GM23338 (cell line): ENCODE measurements around the gene SGSM1. TPM values are rescaled to one million over a fixed set of nuclear protein-coding genes. Genes with fewer than 3 reads are reported as not detected.
A peak's percentile ranks its signal among the peaks of the same experiment; 100 is the strongest.

Source experiments
- ATAC-seq: fragments of 200-7000 bp; cut with Tn5 transposase; 3 replicates; pipeline ENCODE4 v1.9.1; 2020
- DNase-seq: peaks from one replicate; pipeline ENCODE4 v3.0.0-alpha.2; 2015; ENCODE audit warnings: low spot score
- H2AFZ ChIP-seq: fragments of 200-600 bp; sonication (generic); 2 replicates; pipeline ENCODE4 v1.8.0; 2016; ENCODE audit warnings: antibody characterized with exemption, mild to moderate bottlenecking, moderate library complexity
- H3F3A ChIP-seq: fragments of 200-600 bp; sonication (generic); replicated peaks from 2 replicates; pipeline ENCODE4 v1.8.0; 2017; ENCODE audit warnings: antibody characterized with exemption, mixed run types, low read depth
- H3K27ac ChIP-seq: fragments of 200-600 bp; sonication (generic); 2 replicates; pipeline ENCODE4 v1.6.1; 2016; ENCODE audit warnings: low read depth
- H3K27me3 ChIP-seq: fragments of 200-600 bp; sonication (generic); 2 replicates; pipeline ENCODE4 v1.8.0; 2016; ENCODE audit warnings: mild to moderate bottlenecking, mixed run types, moderate library complexity; ENCODE audit not compliant: insufficient read depth
- H3K36me3 ChIP-seq: fragments of 200-600 bp; sonication (generic); 2 replicates; pipeline ENCODE4 v1.8.0; 2016; ENCODE audit warnings: mild to moderate bottlenecking; ENCODE audit not compliant: insufficient read depth
- H3K4me1 ChIP-seq: fragments of 200-600 bp; sonication (generic); 2 replicates; pipeline ENCODE4 v1.8.0; 2016; ENCODE audit warnings: mild to moderate bottlenecking, moderate library complexity; ENCODE audit not compliant: insufficient read depth
- H3K4me2 ChIP-seq: fragments of 200-600 bp; sonication (generic); 2 replicates; pipeline ENCODE4 v1.7.1; 2017; ENCODE audit warnings: mixed run types
- H3K4me3 ChIP-seq: fragments of 200-600 bp; sonication (generic); 2 replicates; pipeline ENCODE4 v1.6.1; 2016; ENCODE audit warnings: mixed run types
- H3K79me2 ChIP-seq: fragments of 200-600 bp; sonication (generic); replicated peaks from 2 replicates; pipeline ENCODE4 v1.8.0; 2017; ENCODE audit warnings: mild to moderate bottlenecking; ENCODE audit not compliant: insufficient read depth
- H3K9me2 ChIP-seq: fragments of 200-600 bp; sonication (generic); 2 replicates; pipeline ENCODE4 v1.8.0; 2017; ENCODE audit not compliant: insufficient read depth
- H4K20me1 ChIP-seq: fragments of 200-600 bp; sonication (generic); replicated peaks from 2 replicates; pipeline ENCODE4 v1.8.0; 2017; ENCODE audit warnings: mild to moderate bottlenecking; ENCODE audit not compliant: insufficient read depth
- H3K27ac Mint-ChIP-seq: 2 replicates; pipeline ENCODE4 v1.8.0; 2020; ENCODE audit warnings: inconsistent platforms, mild to moderate bottlenecking, moderate library complexity, mixed read lengths
- H3K27me3 Mint-ChIP-seq: 3 replicates; pipeline ENCODE4 v1.8.0; 2022; ENCODE audit warnings: low read depth, mild to moderate bottlenecking, moderate library complexity, mixed read lengths, inconsistent platforms; ENCODE audit not compliant: insufficient read depth, poor library complexity
- H3K36me3 Mint-ChIP-seq: 3 replicates; pipeline ENCODE4 v1.8.0; 2021; ENCODE audit warnings: low read depth, mild to moderate bottlenecking, inconsistent platforms, moderate library complexity, mixed read lengths
- H3K4me1 Mint-ChIP-seq: 3 replicates; pipeline ENCODE4 v1.8.0; 2020; ENCODE audit warnings: mild to moderate bottlenecking, inconsistent platforms, mixed read lengths
- H3K4me3 Mint-ChIP-seq: 3 replicates; pipeline ENCODE4 v1.8.0; 2021; ENCODE audit warnings: moderate library complexity, mild to moderate bottlenecking, inconsistent platforms, mixed read lengths
- H3K9me3 Mint-ChIP-seq: 3 replicates; pipeline ENCODE4 v1.8.0; 2020; ENCODE audit warnings: moderate library complexity, mild to moderate bottlenecking, inconsistent platforms, mixed read lengths
- CREB1 ChIP-seq: fragments of 250-450 bp; sonication (Bioruptor Pico); IDR thresholded peaks from 2 replicates; pipeline ENCODE4 v1.5.0; 2020; ENCODE audit warnings: low read depth, mild to moderate bottlenecking, moderate library complexity
- CTCF ChIP-seq, 2 experiments: fragments of 200-600 bp in 1 of 2; sonication (generic) in 1 of 2; conservative IDR thresholded peaks; 2 replicates each; pipeline versions ENCODE4 v1.5.1 to v1.6.1; 2016 to 2017; ENCODE audit warnings: antibody characterized with exemption in 2 of 2, low read depth in 2 of 2, mild to moderate bottlenecking in 2 of 2, moderate library complexity in 1 of 2
- ETS1 ChIP-seq: IDR thresholded peaks from 2 replicates; pipeline ENCODE4 v1.6.1; 2016; ENCODE audit warnings: antibody characterized with exemption
- EZH2 ChIP-seq: fragments of 200-600 bp; sonication (generic); IDR thresholded peaks from one replicate; pipeline ENCODE4 v1.8.0; 2017; ENCODE audit warnings: antibody characterized with exemption, mild to moderate bottlenecking, low read depth; ENCODE audit not compliant: unreplicated experiment
- EZH2phosphoT487 ChIP-seq: fragments of 200-600 bp; sonication (generic); IDR thresholded peaks from one replicate; pipeline ENCODE4 v1.8.1; 2018; ENCODE audit warnings: antibody characterized with exemption; ENCODE audit not compliant: unreplicated experiment
- JUNB ChIP-seq: IDR thresholded peaks from one replicate; pipeline ENCODE4 v1.6.1; 2016; ENCODE audit warnings: antibody characterized with exemption; ENCODE audit not compliant: unreplicated experiment
- NANOG ChIP-seq: IDR thresholded peaks from 2 replicates; pipeline ENCODE4 v1.6.1; 2016; ENCODE audit warnings: antibody characterized with exemption, borderline replicate concordance
- STAT1 ChIP-seq: IDR thresholded peaks from one replicate; pipeline ENCODE4 v1.6.1; 2016; ENCODE audit warnings: antibody characterized with exemption; ENCODE audit not compliant: unreplicated experiment
- ZNF114 ChIP-seq: fragments of 250-450 bp; sonication (Bioruptor Pico); IDR thresholded peaks from 2 replicates; pipeline ENCODE4 v1.5.0; 2020; ENCODE audit warnings: mild to moderate bottlenecking, moderate library complexity
- ZNF331 ChIP-seq: fragments of 250-450 bp; sonication (Bioruptor Pico); IDR thresholded peaks from 2 replicates; pipeline ENCODE4 v1.5.0; 2020; ENCODE audit warnings: low read depth, mild to moderate bottlenecking, moderate library complexity
- polyA plus RNA-seq: library from polyadenylated mRNA; unstranded; fragments of >200 nt; fragmentation: Nextera tagmentation; extraction: Ambion mirVana; gene quantifications from 2 replicates; pipeline ENCODE4 v1.2.1, GENCODE V29; 2016
- total RNA-seq: library from RNA; depleted of rRNA; stranded (reverse); fragments of >200 nt; shearing (Covaris generic); gene quantifications from 2 replicates; pipeline ENCODE4 v1.2.3, GENCODE V29; 2014
- TF ChIP-seq, protein P1 (sequence below): IDR thresholded peaks from one replicate; pipeline ENCODE4 v1.6.1; 2018; ENCODE audit warnings: antibody characterized with exemption; ENCODE audit not compliant: unreplicated experiment

Gene SGSM1
- total and polyA plus RNA-seq, 2 experiments from 2014 or later: 4.7 to 5.4 TPM

GRCh38 chr22:24841261-24841660 lies 35.2 kb downstream of the SGSM1 start (continued):
- TF ChIP-seq CTCF (conservative IDR thresholded peaks at IDR 0.05; ENCODE audit: low read depth in 2 of 2): no peak
- no peak for TF ChIP-seq EZH2

- H3K9me3 Mint-ChIP-seq: no peaks in the 10 kb centered on the region
- DNase-seq (peak; percentile 26), ATAC-seq (peak; percentile 37; the same call in 2 of the 3 replicates)
- Histone ChIP-seq H2AFZ (no peak overlapping the region), H3K4me1 (no peaks in the 10 kb centered on the region), H3K4me3 (no peak overlapping the region), H3K36me3 (no peaks in the 10 kb centered on the region), H3K27ac (no peak overlapping the region), H3K4me2 (no peak overlapping the region), H3K27me3 (no peaks in the 10 kb centered on the region), H3K79me2 (no peaks in the 10 kb centered on the region), H3F3A (0 out of 2 replicates have a peak, but pooled peaks cover 2% of the 10 kb centered on the region), H3K9me2 (no peaks in the 10 kb centered on the region), H4K20me1 (no peaks in the 10 kb centered on the region)
- H3K27me3 Mint-ChIP-seq: no peaks in the 10 kb centered on the region
- H3K27ac Mint-ChIP-seq: no peak overlapping the region
- H3K4me3 Mint-ChIP-seq: no peak overlapping the region
- no peak for TF ChIP-seq EZH2
- TF ChIP-seq JUNB: no peak
- TF ChIP-seq, protein P1, sequence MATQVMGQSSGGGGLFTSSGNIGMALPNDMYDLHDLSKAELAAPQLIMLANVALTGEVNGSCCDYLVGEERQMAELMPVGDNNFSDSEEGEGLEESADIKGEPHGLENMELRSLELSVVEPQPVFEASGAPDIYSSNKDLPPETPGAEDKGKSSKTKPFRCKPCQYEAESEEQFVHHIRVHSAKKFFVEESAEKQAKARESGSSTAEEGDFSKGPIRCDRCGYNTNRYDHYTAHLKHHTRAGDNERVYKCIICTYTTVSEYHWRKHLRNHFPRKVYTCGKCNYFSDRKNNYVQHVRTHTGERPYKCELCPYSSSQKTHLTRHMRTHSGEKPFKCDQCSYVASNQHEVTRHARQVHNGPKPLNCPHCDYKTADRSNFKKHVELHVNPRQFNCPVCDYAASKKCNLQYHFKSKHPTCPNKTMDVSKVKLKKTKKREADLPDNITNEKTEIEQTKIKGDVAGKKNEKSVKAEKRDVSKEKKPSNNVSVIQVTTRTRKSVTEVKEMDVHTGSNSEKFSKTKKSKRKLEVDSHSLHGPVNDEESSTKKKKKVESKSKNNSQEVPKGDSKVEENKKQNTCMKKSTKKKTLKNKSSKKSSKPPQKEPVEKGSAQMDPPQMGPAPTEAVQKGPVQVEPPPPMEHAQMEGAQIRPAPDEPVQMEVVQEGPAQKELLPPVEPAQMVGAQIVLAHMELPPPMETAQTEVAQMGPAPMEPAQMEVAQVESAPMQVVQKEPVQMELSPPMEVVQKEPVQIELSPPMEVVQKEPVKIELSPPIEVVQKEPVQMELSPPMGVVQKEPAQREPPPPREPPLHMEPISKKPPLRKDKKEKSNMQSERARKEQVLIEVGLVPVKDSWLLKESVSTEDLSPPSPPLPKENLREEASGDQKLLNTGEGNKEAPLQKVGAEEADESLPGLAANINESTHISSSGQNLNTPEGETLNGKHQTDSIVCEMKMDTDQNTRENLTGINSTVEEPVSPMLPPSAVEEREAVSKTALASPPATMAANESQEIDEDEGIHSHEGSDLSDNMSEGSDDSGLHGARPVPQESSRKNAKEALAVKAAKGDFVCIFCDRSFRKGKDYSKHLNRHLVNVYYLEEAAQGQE: peak; percentile 63
- H3K4me1 Mint-ChIP-seq: no peaks in the 10 kb centered on the region
- H3K36me3 Mint-ChIP-seq: no peaks in the 10 kb centered on the region
Measured at GRCh38 chr22:24843048-24843447, 37.0 kb downstream of the SGSM1 start.

GRCh38 chr22:24845041-24845898 lies 39.3 kb downstream of the SGSM1 start:
- Histone ChIP-seq H2AFZ (no peak overlapping the region), H4K20me1 (no peaks in the 10 kb centered on the region), H3K79me2 (no peaks in the 10 kb centered on the region), H3K9me2 (no peaks in the 10 kb centered on the region), H3K36me3 (no peaks in the 10 kb centered on the region), H3K27me3 (no peaks in the 10 kb centered on the region), H3K4me1 (no peaks in the 10 kb centered on the region), H3K27ac (no peak overlapping the region), H3F3A (no peaks in the 10 kb centered on the region), H3K4me3 (no peak overlapping the region), H3K4me2 (no peak overlapping the region)
- no peak for DNase-seq
- Mint-ChIP-seq H3K27me3 (no peaks in the 10 kb centered on the region), H3K4me1 (peaks cover 2% of the 10 kb centered on the region; the same call in 1 of the 3 replicates), H3K9me3 (no peaks in the 10 kb centered on the region), H3K4me3 (no peak overlapping the region), H3K36me3 (no peaks in the 10 kb centered on the region), H3K27ac (no peak overlapping the region)
- ATAC-seq: no peak
- no peak for TF ChIP-seq STAT1
- no peak for TF ChIP-seq EZH2phosphoT487
- no peak for TF ChIP-seq ETS1
- no peak for TF ChIP-seq EZH2
- TF ChIP-seq NANOG: no peak
- TF ChIP-seq ZNF331 (CRISPR knock-in tag): no peak
- TF ChIP-seq JUNB: no peak
- TF ChIP-seq ZNF114: no peak
- no peak for TF ChIP-seq CREB1 (CRISPR knock-in tag)
